Heart right ventricle (tissue), 16 donors: ENCODE data around the gene GPRC6A. TPM values are rescaled to one million over a fixed set of nuclear protein-coding genes. Genes with fewer than 3 reads are reported as not detected.
A peak's percentile ranks its signal among the peaks of the same experiment; 100 is the strongest.
"Not testable (repeated sequence)": the region's sequence is repeated elsewhere in the genome, so short reads cannot be mapped to it uniquely, and the experiment has no call there.

Source experiments
- ATAC-seq, 8 donors: fragments of 200-7000 bp; cut with Tn5 transposase; one replicate each; pipeline ENCODE4 v1.9.1; 2020; ENCODE audit warnings: mild to moderate bottlenecking in 8 of 8, moderate library complexity in 8 of 8, moderate number of reproducible peaks in 1 of 8
- DNase-seq, 2 donors: peaks; one replicate each; pipeline ENCODE4 v3.0.0-alpha.2; 2020
- H3K27ac ChIP-seq, 10 donors: fragments of 200-600 bp; sonication (generic) in 2 of 10; one replicate each; pipeline versions ENCODE4 v1.5.0 to v1.8.0; 2020 to 2022; ENCODE audit warnings: mild to moderate bottlenecking in 3 of 10
- H3K27me3 ChIP-seq, 7 donors: fragments of 200-600 bp; one replicate each; pipeline ENCODE4 v1.8.0; 2021 to 2022; ENCODE audit warnings: mild to moderate bottlenecking in 2 of 7
- H3K36me3 ChIP-seq, 9 donors: fragments of 200-600 bp; sonication (generic) in 1 of 9; one replicate each; pipeline versions ENCODE4 v1.5.0 to v1.8.0; 2020 to 2022; ENCODE audit warnings: mild to moderate bottlenecking in 2 of 9
- H3K4me1 ChIP-seq, 9 donors: fragments of 200-600 bp; sonication (generic) in 1 of 9; one replicate each; pipeline versions ENCODE4 v1.5.0 to v1.8.0; 2020 to 2022; ENCODE audit warnings: mild to moderate bottlenecking in 4 of 9
- H3K4me3 ChIP-seq, 10 donors: fragments of 200-600 bp; sonication (generic) in 2 of 10; one replicate each; pipeline versions ENCODE4 v1.5.0 to v1.8.0; 2020 to 2022; ENCODE audit warnings: mild to moderate bottlenecking in 7 of 10, moderate library complexity in 2 of 10
- H3K9me3 ChIP-seq, 11 donors: fragments of 200-600 bp in 10 of 11; sonication (generic) in 2 of 11; one replicate each; pipeline versions ENCODE4 v1.5.0 to v1.8.0; 2013 to 2022; ENCODE audit warnings: mild to moderate bottlenecking in 2 of 11, control low read depth in 1 of 11, moderate library complexity in 1 of 11
- CTCF ChIP-seq, 9 donors: fragments of 200-600 bp; sonication (generic) in 2 of 9; IDR thresholded peaks; one replicate each; pipeline versions ENCODE4 v1.5.0 to v1.8.0; 2021 to 2022; ENCODE audit warnings: antibody characterized with exemption in 9 of 9, mild to moderate bottlenecking in 5 of 9, moderate library complexity in 1 of 9
- WGBS, 2 donors: extraction: QIAGEN DNeasy Blood & Tissue Kit; methylation state at CpG; one replicate each; pipeline ENCODE4 v1.1.7; 2013; ENCODE audit warnings: inconsistent platforms in 1 of 2; 5-methylcytosine and 5-hydroxymethylcytosine counted together
- intact Hi-C, 10 donors: fragments of 100-400 bp; cut with DNase I; formaldehyde crosslinking; loops; one replicate each; pipeline versions ENCODE4 v1.11.1 to v1.14.2; 2022
- polyA plus RNA-seq, 2 donors: library from polyadenylated mRNA; stranded (reverse); fragments of 200-250 nt; gene quantifications; one replicate each; pipeline ENCODE4 v1.2.3, GENCODE V29; 2013
- total RNA-seq, 10 donors: library from RNA; stranded (reverse); fragmentation: NEBNext Ultra II Directional in 3 of 10; extraction: Animal tissue kit (Norgen Biotek cat#: 25700) in 3 of 10; gene quantifications; one replicate each; pipeline versions ENCODE4 v1.2.1 to v1.2.4, GENCODE V29; 2021 to 2023
- donor health status: Arrhythmogenic right ventricular cardiomyopathy.
- donor health status: ischemic (EF 13 %, LVEDD 7.1; RV severe dilation, severe dysfunction).
- donor health status: healthy with polysubstance abuse.
- donor health status: DM: no; HTN: yes; CAD: no.
- donor health status: DM: no; HTN: no; CAD: no.
- donor health status: ischemic (EF 25% LVEDD 6.9; RV normal size, moderate dysfunction).
- donor health status: ischemic (EF 25% LVEDD 5.7; RV mildly dilated, moderate dysfunction).
- donor health status: healthy.
- donor health status: DM: yes; HTN: yes; CAD: no.
- donor health status: Ischemic cardiomyopathy.
- donor health status: ischemic (EF 35%, LVEDD 5.7; RV mildly dilated, moderate dysfunction).
- donor health status: nonischemic (EF 11% LVEDD 7.7; RV severe dilation, severe dysfunction).
- donor health status: DM: yes; HTN: yes; CAD: no.
- donor health status: PGD.
- donor health status: ischemic (EF 29% LVEDD 5.4; RV normal size, mild dysfunction).
- donor health status: nonischemic (EF 23%, LVEDD 6.1; RV moderate dilation, normal function).

GPRC6A gene
- total and polyA plus RNA-seq, 12 donors, result not detected

GRCh38 chr6:116847227-116847626 is 18.3 kb upstream of the GPRC6A start:
- Histone ChIP-seq H3K9me3 (peaks cover 0 to 11% (median 0%) of the 10 kb centered on the region in 11 donors), H3K27me3 (no peaks in the 10 kb centered on the region), H3K4me1 (peaks cover 0 to 4% (median 0%) of the 10 kb centered on the region in 9 donors), H3K36me3 (no peaks in the 10 kb centered on the region), H3K4me3 (no peak overlapping the region), H3K27ac (no peak overlapping the region)
- peak in 3 of 8 donors; percentile 42 to 55 (median 49) for ATAC-seq
- intact Hi-C loops, result loop anchor here in 3 of 10 donors (5.0 to 10.0 kb wide), 3 partner anchors 62 to 70 kb away; no protein-coding TSS in a partner anchor
- WGBS, 2 donors, result 10 to 19% methylated on average over 1 of the region's 1 CpG
- peak in 7 of 9 donors; percentile 6 to 48 (median 36) for TF ChIP-seq CTCF (IDR thresholded peaks at IDR 0.05)
- DNase-seq, result no peak

GRCh38 chr6:116842459-116842858 is 13.6 kb upstream of the GPRC6A start:
- 72 to 76% methylated on average over 1 of the region's 1 CpG for whole genome bisulfite sequencing, 2 donors
- H3K27me3 ChIP-seq, result no peaks in the 10 kb centered on the region
- H3K4me1 ChIP-seq, result peaks cover 0 to 4% (median 0%) of the 10 kb centered on the region in 9 donors
- intact Hi-C loops, result loop anchor here in 2 of 10 donors (5.0 to 10.0 kb wide), 2 partner anchors 58 to 60 kb away; no protein-coding TSS in a partner anchor
- H3K27ac ChIP-seq, result no peak overlapping the region
- H3K9me3 ChIP-seq, result peaks cover 0 to 7% (median 0%) of the 10 kb centered on the region in 11 donors
- TF ChIP-seq CTCF (IDR thresholded peaks at IDR 0.05), result no peak
- no peak for DNase-seq
- H3K36me3 ChIP-seq, result no peaks in the 10 kb centered on the region
- no peak for ATAC-seq
- no peak overlapping the region for H3K4me3 ChIP-seq

- Histone ChIP-seq H3K27ac (no peak overlapping the region), H3K36me3 (no peaks in the 10 kb centered on the region), H3K27me3 (no peaks in the 10 kb centered on the region), H3K9me3 (peaks cover 0 to 6% (median 0%) of the 10 kb centered on the region in 11 donors), H3K4me1 (no peaks in the 10 kb centered on the region), H3K4me3 (no peak overlapping the region)
- DNase-seq (no peak), ATAC-seq (no peak)
- intact Hi-C loops, result loop anchor here in 2 of 10 donors (5.0 to 10.0 kb wide), 2 partner anchors 55 to 58 kb away; no protein-coding TSS in a partner anchor
- no peak for TF ChIP-seq CTCF (IDR thresholded peaks at IDR 0.05)
- 63 to 66% methylated on average over 2 of the region's 2 CpGs for WGBS, 2 donors
These were observed 11.2 kb upstream of the GPRC6A start for GRCh38 chr6:116840091-116840490.

- intact Hi-C loops, result no loop called here
- ATAC-seq (no peak), DNase-seq (no peak)
- Histone ChIP-seq H3K27me3 (no peaks in the 10 kb centered on the region), H3K4me3 (no peak overlapping the region), H3K27ac (no peak overlapping the region), H3K9me3 (no peaks in the 10 kb centered on the region), H3K4me1 (no peaks in the 10 kb centered on the region), H3K36me3 (no peaks in the 10 kb centered on the region)
- WGBS, 2 donors, result 81 to 86% methylated on average over 5 of the region's 5 CpGs
- no peak for TF ChIP-seq CTCF (IDR thresholded peaks at IDR 0.05)
These were observed 7.9 kb upstream of the GPRC6A start for GRCh38 chr6:116836606-116837342.

- H3K27ac ChIP-seq, H3K4me1 ChIP-seq, H3K4me3 ChIP-seq, H3K27me3 ChIP-seq, DNase-seq, intact Hi-C loops, H3K36me3 ChIP-seq, H3K9me3 ChIP-seq, ATAC-seq: not testable (repeated sequence)
- WGBS, 2 donors, result 85 to 89% methylated on average over 2 of the region's 2 CpGs
These were observed 5.6 kb upstream of the GPRC6A start for GRCh38 chr6:116834526-116834925.
